ENCODE measurements around the gene C9orf153.

- TF ChIP-seq CTCF (conservative IDR thresholded peaks at IDR 0.05): no peak
- no peak for TF ChIP-seq ZFX (IDR thresholded peaks at IDR 0.05)
Observed at GRCh38 chr9:86175743-86176456, 83.6 kb downstream of the C9orf153 start.
